GM12874 (cell line): ENCODE results near the gene GATA6.

Source experiments
- TF ChIP-seq, protein P1 (sequence below): IDR thresholded peaks from 2 replicates; pipeline ENCODE4 v1.5.1; 2011; ENCODE audit warnings: low read depth, mild to moderate bottlenecking, control low read depth, low read length, moderate library complexity; ENCODE audit not compliant: insufficient read depth

GATA6 gene

DNA sequence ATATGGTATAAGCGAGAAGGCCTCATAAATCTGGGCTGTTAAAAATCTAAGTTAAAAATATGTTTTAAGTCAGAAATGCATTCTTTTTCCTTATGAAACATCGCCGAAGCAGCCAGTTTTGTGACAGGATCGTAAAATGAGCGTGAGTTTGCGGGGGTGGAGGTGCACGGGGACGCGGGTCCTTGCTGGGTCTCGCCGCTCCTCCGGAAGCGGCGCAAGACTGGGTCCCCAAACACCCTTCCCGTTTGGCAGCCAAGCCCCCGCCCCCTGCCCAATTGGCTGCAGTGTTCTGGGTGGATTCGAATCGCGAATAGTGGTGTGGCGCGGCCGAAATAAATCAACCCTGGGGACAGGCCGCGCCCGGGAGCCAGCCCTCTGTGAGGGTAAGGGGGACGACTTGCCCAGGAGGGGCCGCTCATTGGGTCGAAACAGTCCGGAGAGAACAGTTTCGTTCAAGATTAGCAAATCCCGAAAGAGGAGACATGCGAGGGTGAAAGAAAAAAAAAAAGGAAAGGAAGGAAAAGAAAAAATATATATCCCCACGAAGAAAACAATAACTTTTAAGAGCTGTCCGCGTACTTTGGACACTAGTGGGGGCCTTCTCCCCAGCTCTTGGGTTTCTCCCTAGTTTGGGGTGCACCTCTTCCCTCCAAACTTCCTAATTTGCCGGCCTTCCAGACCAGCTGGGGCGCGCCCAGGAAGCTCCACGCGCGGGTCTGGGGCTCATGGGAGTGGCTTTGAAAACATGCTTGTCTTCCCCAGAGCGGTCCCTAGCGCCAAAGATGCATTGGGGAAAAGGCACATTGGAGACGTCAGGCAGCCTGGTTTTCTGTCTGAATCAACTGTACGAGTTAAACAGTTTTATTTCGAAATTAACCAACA, 3.1 kb upstream of the GATA6 start:
- TF ChIP-seq, protein P1, sequence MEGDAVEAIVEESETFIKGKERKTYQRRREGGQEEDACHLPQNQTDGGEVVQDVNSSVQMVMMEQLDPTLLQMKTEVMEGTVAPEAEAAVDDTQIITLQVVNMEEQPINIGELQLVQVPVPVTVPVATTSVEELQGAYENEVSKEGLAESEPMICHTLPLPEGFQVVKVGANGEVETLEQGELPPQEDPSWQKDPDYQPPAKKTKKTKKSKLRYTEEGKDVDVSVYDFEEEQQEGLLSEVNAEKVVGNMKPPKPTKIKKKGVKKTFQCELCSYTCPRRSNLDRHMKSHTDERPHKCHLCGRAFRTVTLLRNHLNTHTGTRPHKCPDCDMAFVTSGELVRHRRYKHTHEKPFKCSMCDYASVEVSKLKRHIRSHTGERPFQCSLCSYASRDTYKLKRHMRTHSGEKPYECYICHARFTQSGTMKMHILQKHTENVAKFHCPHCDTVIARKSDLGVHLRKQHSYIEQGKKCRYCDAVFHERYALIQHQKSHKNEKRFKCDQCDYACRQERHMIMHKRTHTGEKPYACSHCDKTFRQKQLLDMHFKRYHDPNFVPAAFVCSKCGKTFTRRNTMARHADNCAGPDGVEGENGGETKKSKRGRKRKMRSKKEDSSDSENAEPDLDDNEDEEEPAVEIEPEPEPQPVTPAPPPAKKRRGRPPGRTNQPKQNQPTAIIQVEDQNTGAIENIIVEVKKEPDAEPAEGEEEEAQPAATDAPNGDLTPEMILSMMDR, result no peak

DNA sequence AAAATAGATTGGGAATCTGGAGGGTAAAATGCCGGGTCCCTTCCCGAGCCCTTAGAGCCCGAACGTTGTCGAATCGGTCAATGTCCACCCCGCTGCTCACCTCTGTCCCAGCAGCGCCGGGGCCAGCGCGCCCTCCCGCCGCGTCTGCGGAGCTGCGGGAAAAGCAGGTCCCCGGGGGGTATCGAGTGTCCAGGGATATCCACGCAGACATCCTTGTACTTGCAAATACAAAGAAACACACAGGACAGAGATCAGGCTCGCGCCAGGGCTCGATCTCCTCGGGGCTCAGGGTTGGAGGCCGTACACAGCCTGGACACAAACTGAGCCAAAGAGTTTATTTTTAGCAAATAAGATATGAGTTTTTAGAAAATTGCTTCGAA, 2.3 kb upstream of the GATA6 start:
- TF ChIP-seq, protein P1, result no peak

DNA sequence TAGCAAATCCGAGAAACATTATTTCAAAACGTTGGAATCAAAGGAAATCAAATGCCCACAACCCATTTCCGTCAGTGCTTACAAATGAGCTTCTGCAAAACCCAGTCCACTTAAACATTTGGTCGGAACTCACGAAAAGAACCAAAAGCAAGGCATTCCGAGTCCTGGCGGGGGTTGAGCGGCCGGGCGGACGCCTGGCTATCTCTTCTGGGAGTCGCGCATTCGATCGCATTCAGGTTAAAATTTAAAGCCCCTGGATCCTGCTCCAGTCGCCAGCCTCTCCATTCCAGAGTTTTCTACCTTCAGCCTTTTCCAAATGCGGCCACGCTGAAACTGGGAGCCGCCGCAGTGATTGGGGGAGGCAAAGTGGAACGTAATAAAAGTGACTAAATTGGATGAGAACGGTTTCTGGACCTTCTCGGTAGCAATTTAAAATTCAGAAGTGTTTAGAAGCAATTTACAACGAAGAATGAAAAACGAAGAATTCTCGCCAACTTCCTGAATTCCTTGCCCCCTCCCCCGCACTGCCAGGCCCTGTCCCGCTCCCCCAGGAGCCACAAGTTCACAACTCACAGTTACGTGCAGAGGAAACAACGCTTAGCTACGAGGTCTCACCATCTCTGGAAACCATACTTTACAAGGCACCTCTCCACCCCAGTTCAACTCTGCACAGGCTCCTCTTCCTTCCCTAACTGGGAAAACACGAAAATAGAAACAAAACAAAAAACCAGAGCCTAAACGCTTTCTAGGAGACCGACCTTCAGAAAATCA, 1.7 kb upstream of the GATA6 start:
- TF ChIP-seq, protein P1, result no peak

DNA sequence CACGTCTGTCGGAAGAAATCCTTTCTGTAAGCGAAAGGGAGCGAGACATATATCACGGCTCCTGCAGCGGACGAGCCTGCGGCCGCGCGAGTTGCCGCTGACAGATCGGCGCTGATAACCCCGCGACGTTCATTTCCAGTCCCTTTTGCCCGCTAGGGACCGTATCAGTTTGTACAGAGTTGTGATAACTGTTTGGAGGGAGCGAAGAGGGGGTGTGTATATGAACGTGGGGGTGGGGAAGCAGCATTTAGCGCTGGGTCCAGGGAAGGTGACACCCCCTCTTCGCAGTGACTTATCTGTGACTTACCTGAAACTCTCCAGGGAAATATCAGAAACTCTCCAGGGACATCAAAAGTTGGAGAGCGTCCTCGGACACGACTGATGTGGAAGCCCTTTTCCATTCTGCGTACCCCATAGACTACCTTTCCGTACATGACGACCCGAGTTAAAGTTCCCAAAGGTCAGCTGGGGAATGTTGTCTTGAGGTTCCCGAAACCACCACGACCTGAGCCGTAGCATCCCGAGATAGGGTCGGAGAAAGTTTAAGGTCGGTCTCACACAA, 948 bp upstream of the GATA6 start:
- TF ChIP-seq, protein P1, result no peak

DNA sequence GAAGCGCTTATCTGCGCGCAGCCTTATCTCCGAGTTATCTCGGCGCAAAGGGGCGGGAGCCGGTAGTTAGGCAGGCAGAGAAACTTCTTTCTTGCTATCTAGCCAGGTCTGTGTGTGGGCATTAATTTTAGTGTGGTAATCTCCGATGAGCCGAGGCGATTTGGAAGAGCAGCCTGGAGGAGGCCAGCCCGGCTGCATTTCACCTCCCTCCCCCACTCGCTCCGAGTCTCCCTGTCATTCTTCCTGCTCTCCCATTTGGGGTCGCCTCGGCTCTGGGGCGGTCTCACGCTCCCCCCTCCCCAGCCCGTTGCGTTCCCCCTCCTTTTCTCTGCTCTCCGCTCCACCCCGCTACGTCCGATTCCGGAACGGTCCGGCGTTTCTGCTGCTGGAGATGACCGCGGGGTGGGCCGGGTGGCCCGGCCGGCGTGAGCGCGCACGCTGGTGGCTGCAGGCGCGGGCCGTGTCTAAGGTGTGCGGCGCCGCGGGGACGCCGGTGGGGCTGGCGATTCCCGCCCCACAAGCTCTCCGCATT, 566 bp downstream of the GATA6 start:
- TF ChIP-seq, protein P1, result no peak

DNA sequence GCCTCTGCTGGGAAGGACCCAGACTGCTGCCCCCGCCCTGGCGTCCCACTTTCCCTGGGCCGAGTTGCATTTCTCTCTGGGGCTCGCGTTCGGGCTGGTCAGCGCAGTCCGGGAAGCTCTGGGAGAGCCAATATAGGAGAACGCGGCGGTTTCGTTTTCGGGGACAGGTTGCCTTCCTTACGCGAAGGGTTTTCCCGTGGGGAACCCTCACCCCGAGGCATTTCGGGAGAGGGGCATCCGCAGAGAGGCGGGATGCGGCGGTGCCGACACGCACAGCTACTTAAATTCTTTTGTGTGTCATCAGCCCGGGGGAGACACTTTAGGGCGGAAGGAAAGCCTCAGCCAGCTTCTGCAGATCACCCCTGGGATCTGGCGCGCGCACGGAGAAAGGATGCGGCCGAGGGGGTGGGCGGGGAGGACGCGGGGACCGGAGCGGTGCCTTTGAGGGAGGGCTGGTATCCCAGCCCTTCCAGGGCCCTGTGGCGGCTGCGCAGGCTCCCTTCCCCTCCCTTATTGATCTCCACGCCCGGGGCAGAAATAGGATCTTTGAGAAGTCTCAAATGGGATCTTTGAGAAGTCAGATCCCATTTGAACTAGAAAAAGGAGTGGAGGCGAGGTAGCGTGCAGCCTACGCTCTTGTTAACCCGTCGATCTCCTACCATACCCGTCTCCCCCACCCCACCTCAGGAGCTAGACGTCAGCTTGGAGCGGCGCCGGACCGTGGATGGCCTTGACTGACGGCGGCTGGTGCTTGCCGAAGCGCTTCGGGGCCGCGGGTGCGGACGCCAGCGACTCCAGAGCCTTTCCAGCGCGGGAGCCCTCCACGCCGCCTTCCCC, 1.2 kb downstream of the GATA6 start:
- TF ChIP-seq, protein P1, result no peak
